ENCODE results near the gene KREMEN2. TPM values are rescaled to one million over a fixed set of nuclear protein-coding genes. Genes with fewer than 3 reads are reported as not detected.

KREMEN2 gene
- total RNA-seq, 1 donor from 2014 or later, result 0.04 TPM

DNA sequence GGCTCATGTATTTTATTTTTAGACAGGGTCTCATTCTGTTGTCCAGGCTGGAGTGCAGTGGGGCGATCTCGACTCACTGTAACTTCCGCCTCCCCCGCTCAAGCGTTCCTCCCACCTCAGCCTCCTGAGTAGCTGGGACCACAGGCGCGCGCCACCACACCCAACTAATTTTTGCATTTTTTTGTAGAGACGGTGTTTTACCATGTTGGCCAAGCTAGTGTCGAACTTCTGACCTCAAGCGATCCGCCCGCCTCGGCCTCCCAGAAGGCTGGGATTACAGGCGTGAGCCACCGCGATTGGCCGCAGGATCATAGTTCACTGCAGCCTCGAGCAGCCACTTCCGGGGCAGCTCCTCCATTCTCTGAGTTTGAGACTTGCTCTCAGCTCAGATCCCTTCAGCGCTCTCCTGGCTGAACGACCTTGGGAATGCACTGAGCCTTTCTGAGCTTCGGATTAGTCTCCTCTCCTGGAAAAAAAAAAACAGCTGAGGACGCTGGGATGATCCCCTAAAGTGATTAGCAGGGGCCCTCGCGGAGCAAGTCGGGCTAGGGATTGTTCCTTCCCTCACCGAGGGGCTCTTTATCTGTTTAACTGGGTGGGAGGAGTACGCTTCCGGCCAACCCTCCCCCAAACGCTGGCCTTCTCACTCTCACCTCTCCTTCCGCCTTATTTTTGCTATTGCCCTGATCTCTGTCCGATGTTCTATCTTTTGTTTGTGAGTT lies 17.3 kb downstream of the KREMEN2 start:
- Histone ChIP-seq H3K36me3 (ENCODE audit: control insufficient read depth, insufficient read depth, low read length) (no peaks in the 10 kb centered on the region), H3K4me3 (ENCODE audit: low read depth, low read length) (no peak overlapping the region), H3K27me3 (ENCODE audit: control insufficient read depth, insufficient read depth, low read length) (no peaks in the 10 kb centered on the region)
- TF ChIP-seq, protein P1, sequence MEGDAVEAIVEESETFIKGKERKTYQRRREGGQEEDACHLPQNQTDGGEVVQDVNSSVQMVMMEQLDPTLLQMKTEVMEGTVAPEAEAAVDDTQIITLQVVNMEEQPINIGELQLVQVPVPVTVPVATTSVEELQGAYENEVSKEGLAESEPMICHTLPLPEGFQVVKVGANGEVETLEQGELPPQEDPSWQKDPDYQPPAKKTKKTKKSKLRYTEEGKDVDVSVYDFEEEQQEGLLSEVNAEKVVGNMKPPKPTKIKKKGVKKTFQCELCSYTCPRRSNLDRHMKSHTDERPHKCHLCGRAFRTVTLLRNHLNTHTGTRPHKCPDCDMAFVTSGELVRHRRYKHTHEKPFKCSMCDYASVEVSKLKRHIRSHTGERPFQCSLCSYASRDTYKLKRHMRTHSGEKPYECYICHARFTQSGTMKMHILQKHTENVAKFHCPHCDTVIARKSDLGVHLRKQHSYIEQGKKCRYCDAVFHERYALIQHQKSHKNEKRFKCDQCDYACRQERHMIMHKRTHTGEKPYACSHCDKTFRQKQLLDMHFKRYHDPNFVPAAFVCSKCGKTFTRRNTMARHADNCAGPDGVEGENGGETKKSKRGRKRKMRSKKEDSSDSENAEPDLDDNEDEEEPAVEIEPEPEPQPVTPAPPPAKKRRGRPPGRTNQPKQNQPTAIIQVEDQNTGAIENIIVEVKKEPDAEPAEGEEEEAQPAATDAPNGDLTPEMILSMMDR (IDR thresholded peaks at IDR 0.05; ENCODE audit: insufficient read depth, low read length, poor library complexity, severe bottlenecking), result no peak
- no peak for DNase-seq (ENCODE audit: low read depth)

DNA sequence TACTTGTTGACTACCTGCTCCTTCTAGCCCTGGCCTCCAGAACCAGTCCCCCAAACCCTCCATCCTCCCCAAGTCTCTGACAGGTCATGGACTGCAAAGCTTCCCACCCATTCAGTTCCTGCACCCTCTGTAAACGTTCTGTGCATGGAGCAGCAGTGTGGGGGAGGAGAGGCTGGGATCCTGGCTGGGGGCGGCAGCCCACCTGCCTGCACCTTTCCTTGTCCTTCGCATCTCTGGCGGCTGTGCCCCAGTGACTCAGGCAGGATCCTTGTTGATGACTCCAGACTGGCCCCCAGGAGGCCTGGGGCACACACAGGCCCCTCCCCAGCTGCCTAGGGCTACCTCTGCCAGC lies 17.8 kb downstream of the KREMEN2 start:
- Histone ChIP-seq H3K36me3 (ENCODE audit: control insufficient read depth, insufficient read depth, low read length) (no peaks in the 10 kb centered on the region), H3K4me3 (ENCODE audit: low read depth, low read length) (no peak overlapping the region), H3K27me3 (ENCODE audit: control insufficient read depth, insufficient read depth, low read length) (peaks cover 2% of the 10 kb centered on the region)
- DNase-seq (ENCODE audit: low read depth), result no peak
- TF ChIP-seq, protein P1 (IDR thresholded peaks at IDR 0.05; ENCODE audit: insufficient read depth, low read length, poor library complexity, severe bottlenecking), result no peak

DNA sequence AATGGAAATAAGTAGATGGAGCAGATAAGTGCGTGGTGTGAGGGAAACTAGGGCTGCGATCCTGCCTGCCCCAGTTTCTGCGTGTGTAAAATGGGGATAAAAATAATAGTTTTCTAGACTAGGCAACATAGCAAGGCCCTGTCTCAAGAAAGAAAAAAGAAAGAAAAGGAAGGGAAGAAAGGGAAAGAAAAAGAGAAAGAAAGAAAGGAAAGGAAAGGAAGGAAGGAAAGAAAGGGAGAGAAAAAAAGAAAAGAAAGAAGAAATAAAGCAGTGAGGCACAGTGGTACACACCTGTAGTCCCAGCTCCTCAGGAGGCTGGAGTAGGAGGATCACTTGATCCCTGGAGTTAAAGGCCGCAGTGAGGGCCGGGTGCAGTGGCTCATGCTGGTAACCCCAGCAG lies 18.3 kb downstream of the KREMEN2 start:
- Histone ChIP-seq H3K27me3 (ENCODE audit: control insufficient read depth, insufficient read depth, low read length) (peaks cover 2% of the 10 kb centered on the region), H3K4me3 (ENCODE audit: low read depth, low read length) (no peak overlapping the region), H3K36me3 (ENCODE audit: control insufficient read depth, insufficient read depth, low read length) (no peaks in the 10 kb centered on the region)
- TF ChIP-seq, protein P1 (IDR thresholded peaks at IDR 0.05; ENCODE audit: insufficient read depth, low read length, poor library complexity, severe bottlenecking), result no peak
- DNase-seq (ENCODE audit: low read depth), result no peak

DNA sequence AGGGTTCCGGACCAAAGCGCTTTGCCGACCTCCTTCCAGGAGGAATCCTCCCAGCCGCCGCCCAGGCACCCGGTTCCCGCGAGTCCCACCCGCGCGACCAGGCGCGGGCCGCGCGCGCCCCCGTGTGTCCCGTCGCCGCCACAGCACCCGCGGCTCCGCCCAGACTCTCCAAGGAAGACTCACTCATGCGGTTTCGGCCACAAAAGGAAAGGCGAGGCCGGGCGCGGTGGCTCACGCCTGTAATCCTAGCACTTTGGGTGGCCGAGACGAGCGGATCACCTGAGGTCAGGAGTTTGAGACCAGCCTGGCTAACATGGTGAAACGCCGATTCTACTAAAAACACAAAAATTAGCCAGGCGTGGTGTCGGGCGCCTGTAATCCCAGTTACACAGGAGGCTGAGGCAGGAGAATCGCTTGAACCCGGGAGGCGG lies 19.6 kb downstream of the KREMEN2 start:
- no peak overlapping the region for H3K4me3 ChIP-seq (ENCODE audit: low read depth, low read length)
- H3K27me3 ChIP-seq (ENCODE audit: control insufficient read depth, insufficient read depth, low read length), result peaks cover 5% of the 10 kb centered on the region
- DNase-seq (ENCODE audit: low read depth), result no peak
- no peaks in the 10 kb centered on the region for H3K36me3 ChIP-seq (ENCODE audit: control insufficient read depth, insufficient read depth, low read length)
- TF ChIP-seq, protein P1 (IDR thresholded peaks at IDR 0.05; ENCODE audit: insufficient read depth, low read length, poor library complexity, severe bottlenecking), result peak; percentile 33

DNA sequence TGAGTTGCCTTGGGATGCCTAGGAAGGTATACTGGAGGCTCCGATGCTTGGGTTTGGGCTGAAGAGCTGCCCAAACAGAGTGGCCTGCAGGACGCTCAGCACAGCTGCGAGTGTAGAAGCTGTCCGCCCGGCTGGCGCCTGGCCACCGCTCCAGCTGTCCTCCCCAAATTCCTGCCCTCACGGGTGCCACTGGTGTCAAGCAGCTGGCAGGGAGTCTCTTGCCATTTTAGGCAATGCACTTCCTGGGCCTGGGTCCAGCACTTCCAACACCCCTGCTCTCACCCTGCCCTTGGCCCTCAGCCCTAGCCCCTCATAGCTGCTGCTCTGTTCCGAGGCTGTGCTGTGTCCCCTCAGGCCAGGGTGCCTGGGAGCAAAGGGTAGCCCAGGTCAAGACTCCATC lies 21.4 kb downstream of the KREMEN2 start:
- no peak for DNase-seq (ENCODE audit: low read depth)
- no peaks in the 10 kb centered on the region for H3K36me3 ChIP-seq (ENCODE audit: control insufficient read depth, insufficient read depth, low read length)
- TF ChIP-seq, protein P1 (IDR thresholded peaks at IDR 0.05; ENCODE audit: insufficient read depth, low read length, poor library complexity, severe bottlenecking), result no peak
- no peak overlapping the region for H3K4me3 ChIP-seq (ENCODE audit: low read depth, low read length)
- H3K27me3 ChIP-seq (ENCODE audit: control insufficient read depth, insufficient read depth, low read length), result peaks cover 17% of the 10 kb centered on the region

DNA sequence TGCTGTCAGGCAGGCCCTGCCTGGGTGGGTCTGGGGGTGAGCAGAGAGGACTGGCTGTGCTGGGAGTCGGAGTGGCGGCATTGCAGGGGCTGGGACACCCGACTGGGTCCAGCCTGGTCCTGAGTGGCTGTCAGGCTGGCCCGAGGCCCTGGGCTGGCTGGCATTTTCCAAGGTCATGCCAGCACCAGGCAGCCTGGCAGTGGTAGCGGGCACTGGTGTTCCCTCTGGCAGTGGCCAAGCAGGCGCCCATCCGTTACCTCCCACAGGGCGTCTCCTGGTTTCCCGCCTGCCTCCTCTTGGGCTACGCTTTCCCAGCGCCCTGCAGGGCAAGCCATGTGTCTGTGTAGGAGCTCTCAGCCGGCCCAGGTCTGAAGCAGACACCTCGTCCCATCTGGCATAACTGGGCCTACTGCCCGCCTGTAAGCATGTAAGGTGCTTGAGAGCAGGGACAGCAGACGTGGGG lies 21.8 kb downstream of the KREMEN2 start:
- DNase-seq (ENCODE audit: low read depth), result no peak
- TF ChIP-seq, protein P1 (IDR thresholded peaks at IDR 0.05; ENCODE audit: insufficient read depth, low read length, poor library complexity, severe bottlenecking), result no peak
- Histone ChIP-seq H3K4me3 (ENCODE audit: low read depth, low read length) (no peak overlapping the region), H3K27me3 (ENCODE audit: control insufficient read depth, insufficient read depth, low read length) (peaks cover 19% of the 10 kb centered on the region), H3K36me3 (ENCODE audit: control insufficient read depth, insufficient read depth, low read length) (no peaks in the 10 kb centered on the region)
